NCI-H1048 (cell line): ENCODE data around the gene ALOX5AP.
"Not testable (repeated sequence)": the region's sequence is repeated elsewhere in the genome, so short reads cannot be mapped to it uniquely, and the experiment has no call there.

Experiments
- DNase-seq: peaks from one replicate; lab custom pipeline; 2025; lab: John Stamatoyannopoulos, UW

Gene ALOX5AP

DNA sequence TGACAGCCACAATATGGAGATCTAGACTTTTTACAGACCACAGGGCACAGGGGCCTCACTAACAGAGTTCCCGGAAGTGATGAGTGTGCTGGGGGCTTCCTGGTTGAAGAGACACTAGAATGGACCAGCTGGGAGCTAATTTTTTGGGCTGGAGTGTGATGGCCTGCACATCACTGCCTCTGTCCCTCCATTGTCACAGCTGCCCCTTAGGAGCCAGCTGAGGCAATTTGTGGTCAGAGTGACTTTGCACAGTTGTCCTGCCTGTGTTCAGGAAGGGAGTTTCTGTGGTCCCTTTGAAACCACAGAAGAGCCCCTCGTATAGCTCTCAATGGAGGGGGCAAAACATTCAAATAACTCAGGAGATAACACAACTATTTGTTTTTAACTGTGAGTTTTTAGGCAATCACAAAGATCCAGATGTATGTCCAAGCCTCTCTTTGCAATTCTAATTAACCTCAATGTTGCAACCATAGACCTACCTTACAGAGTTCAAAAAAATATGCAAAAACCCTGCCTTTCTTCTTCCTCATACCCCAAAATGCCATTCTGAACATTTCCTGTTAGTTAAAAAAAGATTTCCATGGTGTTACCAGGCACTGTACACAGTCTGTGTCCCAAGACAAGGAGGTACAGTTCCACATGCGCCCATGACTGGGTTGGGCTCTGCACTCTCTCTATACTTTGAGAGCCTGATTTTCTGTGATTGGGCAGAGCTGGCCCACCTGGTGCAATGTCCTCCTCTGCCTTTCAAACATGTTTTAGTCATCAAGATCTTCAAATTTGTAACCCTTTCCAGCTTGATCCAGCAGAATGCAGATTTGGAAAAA, 2.4 kb downstream of the ALOX5AP start:
- DNase-seq, result no peak

DNA sequence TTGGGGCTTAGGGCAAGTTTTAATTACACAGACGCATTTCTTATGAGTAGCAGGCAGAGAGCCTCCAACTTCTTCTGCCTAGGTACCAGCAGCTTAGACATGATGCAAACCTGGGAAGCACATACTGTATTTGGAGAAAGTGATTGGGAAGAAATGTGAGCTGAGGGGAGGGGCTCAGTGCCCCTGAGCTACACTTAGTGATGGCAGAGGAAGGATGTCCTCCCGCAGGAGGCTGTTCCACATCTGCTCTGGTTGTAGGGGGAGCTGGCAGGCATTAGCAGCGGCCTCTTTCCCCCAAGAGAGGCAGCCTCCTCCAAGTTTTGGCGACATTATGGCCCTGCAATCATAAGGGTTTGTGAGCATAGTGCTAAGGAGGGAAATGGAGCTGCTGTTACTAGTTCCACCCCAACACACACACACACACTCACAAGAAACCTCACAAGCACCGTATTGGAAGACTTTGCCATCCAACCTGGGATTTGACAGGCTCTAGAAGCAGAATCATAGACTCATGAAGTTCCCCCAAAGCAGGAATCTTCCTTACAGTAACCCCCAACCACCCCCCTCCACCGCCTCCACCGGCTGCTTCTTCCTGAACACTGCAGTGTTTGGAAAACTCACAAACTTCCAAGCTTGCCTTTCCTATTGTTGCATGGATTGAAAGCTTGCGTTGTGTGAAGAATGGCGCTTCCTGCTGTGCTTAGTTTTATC, 3.3 kb downstream of the ALOX5AP start:
- no peak for DNase-seq

DNA sequence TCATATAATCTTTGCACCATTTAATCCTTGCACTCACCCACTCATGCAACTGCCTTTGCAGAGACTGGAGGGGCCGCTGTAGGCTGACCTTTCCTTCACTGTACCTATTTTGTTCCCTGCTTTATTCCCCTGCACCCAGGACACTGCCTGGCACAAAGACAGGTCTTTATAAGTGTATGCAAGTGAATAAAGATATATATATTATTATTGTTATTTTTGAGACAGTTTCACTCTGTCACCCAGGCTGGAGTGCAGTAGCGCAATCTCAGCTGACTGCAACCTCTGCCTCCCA, 3.8 kb downstream of the ALOX5AP start:
- no peak for DNase-seq

DNA sequence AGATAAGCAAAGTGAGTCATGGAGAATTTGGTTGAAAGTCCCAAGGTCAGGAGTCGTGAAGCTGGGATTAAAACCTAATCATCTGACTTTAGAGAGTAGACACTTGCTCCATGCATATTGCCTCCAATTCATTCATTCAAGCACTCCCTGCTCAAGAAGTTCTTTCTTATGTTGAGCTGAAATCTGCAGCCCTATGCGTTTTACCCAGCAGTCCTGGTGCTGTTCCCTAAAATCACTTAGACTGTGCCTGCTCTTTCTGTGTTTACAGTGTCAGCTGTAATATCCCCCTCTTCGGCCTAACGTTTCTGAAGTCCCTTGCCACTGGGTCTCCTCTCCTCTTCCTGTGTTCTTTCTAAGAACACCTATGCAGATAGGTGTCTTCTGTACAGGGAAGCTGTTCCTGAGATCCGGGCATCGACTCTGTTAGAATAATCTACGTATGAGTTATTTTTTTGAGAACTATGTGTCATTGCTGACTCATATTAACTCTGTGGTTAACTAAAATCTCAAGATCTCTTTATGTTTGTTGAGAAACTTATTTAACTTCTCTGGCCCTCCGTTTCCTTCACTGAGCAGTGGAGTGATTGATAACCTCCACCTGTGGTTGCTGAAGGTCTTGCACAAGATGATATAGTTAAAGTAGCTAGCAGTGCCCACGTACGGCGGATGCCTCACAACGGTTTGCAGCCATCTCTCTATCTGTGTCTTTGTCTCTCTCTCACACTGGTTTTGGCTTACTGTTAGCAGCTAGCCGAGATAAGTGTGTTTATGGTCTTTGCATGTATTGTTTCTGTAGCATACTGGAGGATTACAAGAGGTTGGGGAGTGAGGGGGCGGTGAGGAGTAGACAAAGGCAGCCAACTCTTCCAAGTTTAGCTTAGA, 4.7 kb downstream of the ALOX5AP start:
- DNase-seq, result no peak

DNA sequence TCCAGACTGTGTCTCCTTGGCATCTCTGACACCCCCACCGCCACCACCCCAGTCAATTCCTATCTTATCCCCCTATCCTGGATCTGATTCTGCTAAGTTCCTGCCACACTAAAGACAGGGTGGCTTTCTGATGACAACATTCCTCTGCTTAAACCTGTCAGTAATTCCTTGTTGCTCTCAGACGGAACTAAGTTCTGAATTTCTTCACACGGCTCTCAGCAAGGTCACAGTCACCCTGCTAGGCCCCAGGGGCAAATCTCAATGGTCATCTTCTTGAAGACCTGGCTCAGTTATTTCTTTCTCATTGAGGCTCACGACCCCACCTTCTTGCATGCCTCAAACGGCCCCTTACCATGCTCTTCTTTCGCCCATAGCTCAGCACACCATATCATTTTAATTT, 7.6 kb downstream of the ALOX5AP start:
- no peak for DNase-seq

DNA sequence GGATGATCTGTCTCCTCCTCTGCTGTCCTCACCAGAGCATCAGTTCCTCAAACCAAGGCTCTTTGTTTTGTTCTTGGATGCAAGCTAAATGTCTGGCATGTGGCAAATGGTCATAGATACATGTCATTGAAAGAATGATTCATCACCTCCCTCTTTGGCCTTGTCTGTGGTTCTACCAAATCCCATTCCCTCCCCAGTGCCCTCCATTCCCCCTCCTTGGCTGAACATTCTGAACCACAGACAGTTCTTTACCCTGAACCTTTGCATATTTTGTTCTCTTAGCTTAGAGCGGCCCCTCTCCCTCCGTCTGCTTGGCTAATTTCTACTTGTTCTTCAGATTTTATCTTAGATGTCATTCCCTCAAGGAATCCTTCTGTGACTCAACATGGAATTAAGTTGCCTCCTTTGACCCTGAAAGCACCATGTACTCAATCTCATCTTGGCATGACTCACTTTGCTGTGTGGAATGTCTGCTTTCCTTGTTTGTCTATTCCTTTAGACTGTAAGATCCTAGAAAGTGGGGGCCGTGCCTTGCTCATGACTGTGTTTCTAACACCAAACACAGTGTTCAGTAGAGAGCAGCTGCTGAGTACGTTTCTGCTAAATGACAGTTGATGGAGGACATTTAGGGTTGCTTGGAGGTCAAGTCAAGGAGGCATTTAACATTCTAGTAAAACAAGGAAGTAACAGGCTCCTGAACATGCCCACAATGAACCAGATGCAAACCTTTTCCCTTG, 8.1 kb downstream of the ALOX5AP start:
- DNase-seq, result no peak

DNA sequence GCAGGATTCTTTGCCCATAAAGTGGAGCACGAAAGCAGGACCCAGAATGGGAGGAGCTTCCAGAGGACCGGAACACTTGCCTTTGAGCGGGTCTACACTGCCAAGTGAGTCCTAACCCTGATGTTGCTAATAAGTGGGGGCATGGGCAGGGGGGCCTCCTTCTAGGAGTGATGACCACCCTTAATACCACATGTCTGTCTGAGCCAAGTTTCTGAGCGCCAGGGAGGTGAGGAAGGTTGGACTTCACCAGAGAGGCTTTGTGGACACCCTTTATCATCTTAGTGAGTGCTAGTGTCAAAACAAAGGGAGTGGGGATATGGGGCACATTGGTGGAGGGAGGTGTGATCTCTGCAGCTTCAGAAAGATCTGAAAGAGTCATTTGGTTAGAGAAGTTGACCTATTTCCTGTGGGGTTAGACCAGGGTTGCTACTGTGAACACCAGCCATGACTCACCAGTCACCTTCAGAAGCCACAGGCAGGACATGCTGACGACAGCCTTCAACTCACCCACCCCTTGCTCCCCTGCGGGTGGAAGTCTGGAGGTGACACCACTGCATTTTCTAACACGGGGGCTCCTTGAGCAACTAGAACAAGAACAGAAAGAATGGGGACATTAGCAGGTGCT, 8.8 kb downstream of the ALOX5AP start:
- DNase-seq, result no peak

DNA sequence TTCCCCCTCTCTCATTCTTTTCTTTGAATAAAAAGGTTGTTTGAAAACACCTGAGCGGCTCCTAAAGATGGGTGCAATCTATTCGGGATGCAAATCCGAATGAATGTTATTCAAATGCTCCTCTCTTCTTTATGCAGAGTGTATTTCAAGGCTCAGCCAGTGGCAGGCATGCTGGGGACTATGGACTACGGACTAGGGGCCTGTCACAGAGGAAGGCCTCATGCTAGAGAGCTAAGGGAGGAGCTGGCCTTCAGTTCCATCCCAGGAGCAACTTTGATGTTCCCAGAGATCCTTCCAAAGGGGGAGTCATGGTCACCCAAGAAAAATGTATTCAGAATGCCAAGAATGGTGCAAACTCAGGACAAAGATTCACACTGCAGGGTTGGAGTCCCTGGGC, 9.3 kb downstream of the ALOX5AP start:
- DNase-seq, result no peak

DNA sequence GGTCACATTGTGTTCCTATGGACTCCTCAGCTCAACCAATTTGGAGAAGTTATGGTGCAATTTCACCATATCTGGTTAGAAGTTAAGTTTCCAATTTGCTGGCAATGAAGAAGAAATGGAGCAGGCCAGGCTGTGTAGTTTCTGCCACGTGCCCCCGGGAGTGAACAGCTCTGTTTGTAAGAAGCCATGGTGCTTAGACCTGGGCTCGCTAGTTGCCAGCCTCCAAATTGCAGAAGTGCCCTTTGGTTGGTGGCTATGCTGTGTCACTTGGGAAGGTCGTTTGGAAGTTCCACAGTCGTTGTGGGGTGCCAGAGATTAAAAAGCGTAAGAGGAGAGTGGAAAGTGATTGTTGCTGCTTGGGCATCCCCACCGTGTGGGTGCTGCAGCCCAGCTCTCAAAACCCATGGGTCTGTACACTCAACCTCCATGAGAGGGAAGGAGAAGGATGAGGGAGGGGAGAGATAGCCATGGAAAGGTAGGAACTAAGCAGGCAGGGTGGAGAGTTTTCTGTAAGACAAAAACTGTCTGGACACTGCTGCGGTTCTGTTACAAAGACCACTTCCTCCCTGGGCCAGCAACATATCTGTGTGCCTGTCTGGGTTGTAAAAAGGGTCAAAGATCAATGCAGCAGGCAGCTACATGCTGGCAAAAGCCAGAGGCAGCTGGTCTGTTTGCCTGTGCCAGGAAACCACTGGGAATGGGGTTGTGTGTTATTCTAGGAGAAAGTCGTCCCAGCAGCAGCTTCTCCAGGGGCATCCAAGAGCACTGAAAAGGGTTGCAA, 10.8 kb downstream of the ALOX5AP start:
- DNase-seq, result no peak

DNA sequence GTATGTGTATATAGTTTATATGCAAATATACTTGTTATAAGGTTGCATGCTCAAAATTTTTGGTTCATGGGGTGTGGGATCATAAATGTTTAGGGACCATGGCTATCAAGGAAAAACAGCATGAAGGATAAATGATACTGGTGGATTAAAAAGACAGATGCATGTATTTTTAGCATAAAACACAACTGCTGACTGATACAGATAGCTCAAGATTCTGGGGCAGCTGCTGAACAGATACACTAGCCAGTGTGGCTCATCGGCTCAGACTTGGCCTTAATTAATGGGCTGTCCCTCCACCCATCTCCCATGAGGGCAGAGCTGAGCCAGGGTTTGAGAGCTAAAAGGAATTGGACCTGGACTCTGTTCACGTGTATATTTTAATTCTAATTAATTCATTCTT, 11.4 kb downstream of the ALOX5AP start:
- no peak for DNase-seq

DNA sequence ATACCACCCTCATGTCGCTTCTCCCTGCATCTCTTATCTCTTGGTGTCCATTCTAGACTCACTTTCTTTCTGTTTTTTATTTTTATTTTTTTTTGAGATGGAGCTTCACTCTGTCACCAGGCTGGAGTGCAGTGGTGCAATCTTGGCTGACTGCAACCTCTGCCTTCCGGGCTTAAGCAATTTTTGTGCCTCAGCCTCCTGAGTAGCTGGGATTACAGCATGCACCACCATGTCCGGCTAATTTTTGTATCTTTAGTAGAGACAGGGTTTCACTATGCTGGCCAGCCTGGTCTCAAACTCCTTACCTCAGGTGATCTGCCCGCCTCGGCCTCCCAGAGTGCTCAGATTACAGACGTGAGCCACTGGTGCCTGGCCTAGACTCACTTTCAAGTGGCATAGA, 12.5 kb downstream of the ALOX5AP start:
- DNase-seq, result not testable (repeated sequence)

DNA sequence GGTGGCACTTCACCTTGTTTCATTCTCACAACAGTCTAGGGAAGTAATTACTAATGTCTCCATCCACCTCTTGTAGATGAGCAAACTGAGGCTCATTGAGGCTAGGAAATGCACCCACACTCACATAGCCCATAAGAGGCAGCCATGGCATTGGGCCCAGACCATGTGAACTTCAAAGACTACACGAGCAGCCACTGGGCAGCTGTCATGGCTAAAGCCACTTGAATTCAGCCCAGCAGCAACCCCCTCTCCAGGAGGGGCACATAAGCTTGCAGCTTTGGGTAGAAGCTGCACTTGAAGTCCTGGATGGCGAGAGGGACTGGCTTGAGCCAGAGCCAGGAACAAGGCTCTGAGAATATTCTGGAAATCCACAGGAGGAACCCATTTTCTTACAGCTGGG, 13.4 kb downstream of the ALOX5AP start:
- DNase-seq, result no peak

DNA sequence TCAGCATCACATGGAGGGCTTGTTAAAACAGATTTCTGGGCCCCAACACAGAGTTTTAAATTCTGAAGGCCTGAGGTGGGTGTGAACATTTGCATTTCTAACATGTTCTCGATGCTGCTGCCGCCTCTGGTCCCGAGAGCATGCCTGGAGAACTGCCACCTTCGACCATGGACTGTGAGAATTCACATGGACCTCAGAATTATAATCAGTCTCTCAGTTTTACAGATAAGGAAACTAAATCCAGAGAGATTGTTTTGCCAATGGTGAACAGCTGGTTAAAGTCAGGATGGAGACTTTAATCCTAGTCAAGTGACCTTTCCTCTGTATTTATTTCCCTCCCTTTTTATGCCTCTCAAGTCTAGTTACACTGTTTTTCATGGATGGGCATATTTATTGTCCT, 14.7 kb downstream of the ALOX5AP start:
- no peak for DNase-seq

DNA sequence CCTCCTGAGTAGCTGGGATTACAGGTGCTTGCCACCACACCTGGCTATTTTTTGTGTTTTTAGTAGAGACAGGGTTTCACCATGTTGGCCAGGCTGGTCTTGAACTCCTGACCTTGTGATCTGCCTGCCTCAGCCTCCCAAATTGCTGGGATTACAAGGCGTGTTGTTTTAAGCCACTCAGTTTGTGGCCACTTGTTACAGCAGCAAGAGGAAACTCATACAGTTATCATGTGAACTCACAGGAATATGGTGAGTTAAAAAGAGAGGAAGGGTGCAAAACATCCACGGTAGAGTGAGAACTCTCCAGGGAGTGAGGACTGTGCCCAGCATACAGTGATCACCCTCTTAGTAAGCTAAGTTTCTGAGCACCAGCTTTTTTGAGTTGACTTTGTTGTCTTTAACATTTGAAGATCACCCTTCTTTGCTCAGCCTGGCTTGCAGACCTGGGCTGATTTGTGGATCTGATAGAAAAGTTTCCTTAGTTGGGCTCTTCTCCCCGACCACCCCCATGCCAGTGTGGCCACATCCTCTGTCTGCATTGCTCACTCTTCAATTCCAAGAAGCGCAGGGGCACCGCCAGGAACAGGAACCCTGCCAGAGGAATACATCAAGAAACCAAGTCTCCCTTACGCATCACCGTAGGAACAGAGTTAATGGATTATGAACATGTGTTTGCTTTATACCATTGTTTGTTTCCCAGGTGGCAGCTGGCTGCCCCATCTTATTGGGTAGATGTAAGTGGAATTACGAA, 16.0 kb downstream of the ALOX5AP start:
- no peak for DNase-seq

DNA sequence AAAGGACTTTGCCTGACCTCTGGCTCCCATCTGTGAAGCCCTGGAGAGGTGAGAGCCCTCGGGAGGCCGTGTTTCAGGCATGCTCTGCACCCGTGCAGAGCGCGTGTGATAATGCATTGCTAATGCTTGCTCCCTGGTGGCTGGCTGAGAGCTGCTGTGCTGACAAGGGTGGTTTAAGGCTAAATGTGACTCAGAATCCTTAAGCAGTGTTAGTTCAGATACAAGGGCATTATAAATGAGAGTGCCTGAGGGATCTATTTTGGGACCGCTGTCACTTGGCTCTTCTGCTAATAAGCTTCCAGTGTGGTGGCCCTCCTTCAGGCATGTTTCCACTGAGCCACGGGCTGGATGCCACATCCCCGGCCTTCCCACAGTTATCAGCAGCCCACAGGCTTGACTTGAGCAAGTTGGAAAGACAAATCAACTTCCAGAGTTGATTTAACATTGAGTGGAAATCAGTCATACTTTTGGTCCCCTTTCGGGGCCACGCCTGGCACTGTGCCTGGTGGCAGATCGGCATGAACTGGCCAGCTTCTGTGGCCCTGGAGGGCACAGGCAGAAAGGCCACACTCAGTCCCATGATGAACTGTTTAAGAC, 17.0 kb downstream of the ALOX5AP start:
- no peak for DNase-seq

DNA sequence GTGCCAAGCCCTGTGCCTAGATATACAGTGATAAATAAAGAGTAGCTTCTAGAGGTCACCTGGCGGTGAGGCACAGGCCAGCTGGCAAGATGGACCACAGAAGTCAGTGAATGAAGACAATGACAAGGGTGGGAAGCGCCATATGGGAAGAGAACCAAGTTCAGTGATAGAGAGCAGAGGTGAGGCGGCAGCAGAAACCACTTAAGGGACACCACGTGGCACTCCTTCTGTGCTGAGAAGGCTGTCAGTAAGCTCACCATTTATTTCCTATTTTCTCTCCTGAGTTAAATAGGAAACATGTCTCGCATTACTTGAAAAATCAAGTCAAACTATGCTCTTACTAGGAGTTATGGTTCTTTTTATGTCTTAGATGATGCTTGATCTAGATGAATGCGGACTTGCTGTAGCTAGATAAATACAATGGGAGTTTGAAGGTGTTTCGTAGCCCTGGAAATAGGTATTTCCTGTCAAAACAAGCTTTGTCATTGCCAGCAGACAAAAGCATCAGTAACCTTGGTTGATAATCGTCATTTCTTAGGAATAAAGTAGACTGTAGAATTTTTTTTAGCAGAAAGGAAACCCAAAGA, 17.8 kb downstream of the ALOX5AP start:
- DNase-seq, result no peak

DNA sequence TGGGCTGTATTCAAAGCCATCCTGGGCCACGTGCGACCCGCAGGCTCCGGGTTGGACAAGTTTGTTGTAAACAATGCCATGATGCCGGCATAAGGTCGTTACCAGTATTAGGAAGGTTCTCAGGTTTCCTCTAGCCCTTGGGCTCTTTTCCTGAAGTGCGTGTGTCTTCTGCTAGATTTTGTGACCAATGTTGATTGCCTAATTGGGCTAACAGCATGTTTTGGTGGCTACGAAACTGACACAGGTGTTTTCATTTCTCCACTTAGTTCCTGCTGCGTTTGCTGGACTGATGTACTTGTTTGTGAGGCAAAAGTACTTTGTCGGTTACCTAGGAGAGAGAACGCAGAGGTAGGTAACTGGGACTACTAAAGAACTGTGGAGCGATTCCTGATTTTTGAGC, 20.3 kb downstream of the ALOX5AP start:
- no peak for DNase-seq

DNA sequence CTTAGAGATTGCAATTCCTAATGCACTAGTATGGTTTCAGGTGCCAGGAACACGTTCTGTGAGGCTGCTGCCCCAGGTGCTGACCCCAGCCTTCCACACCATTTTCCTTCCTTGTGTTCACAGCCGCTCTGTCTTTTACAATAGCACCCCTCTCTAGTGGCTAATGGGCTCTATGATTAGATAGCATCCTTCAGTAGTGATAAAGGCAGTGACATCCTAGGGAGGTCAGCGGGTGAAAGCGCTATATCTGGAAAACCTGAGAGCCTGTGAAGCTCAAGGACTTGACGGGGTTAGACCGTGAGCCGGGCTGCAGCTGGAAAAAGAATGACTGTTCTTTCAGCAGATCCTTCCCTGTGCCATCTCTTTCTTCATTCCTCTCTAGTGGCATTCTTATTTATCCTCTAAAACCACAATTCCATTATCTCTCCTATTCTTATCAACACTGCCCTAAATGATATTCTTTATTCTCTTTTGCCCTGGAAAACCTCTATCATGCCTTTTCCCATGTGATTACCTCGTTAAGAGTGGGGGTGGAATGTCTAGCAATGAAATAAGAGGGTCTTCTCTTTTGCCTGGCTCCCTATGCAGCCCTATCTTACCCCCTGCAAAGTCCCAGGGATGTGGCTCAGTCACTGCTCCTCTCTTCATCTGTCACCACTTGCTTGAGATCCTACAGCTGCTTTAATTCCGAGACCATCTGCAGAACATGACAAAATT, 21.8 kb downstream of the ALOX5AP start:
- no peak for DNase-seq

DNA sequence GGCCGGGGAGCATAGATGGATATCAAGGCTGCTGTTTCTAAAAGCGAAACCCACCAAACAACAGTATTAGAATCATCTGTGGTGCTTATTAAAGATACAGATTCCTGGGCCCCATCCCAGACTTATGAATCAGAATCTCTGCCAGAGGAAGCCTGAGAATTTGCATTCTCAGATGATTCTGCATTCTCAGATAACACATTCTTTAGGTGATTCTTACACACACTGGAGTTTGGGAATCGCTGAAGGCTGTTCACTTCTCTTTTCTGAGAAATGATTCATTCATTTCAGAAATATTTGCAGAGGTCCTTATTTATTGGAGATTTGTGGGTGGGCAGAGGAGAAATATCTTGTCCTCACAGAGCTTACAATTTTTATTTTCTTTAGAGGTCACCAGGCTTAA, 24.4 kb downstream of the ALOX5AP start:
- no peak for DNase-seq
